GM21447 (cell line): ENCODE data around the gene IFIT5.
A peak's percentile ranks its signal among the peaks of the same experiment; 100 is the strongest.
"Not testable (repeated sequence)": the region's sequence is repeated elsewhere in the genome, so short reads cannot be mapped to it uniquely, and the experiment has no call there.

Experiments used
- ATAC-seq: cut with Tn5 transposase; IDR thresholded peaks from one replicate; pipeline ENCODE4 v1.9.1; 2021; ENCODE audit not compliant: unreplicated experiment

The IFIT5 gene

DNA sequence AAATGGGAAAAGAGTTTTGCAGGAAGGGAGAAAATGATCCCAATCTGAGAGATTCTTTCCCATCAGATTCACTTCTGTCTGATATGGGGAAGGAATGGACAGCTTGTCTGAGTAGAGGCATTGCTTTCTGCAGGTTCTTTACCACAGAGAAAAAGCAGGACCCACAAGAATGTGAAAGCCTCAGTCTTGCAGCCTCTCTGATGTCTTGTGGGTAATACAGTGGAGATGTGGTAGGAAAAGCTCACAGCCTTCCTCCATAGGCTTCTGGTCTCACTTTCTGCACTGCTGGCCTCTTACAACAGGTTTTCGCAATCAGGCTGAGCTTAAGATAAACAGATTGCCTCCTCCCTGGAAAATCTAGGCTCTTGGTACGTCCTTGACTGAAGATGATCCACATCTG is 21.4 kb upstream of the IFIT5 start:
- ATAC-seq = peak; percentile 47

DNA sequence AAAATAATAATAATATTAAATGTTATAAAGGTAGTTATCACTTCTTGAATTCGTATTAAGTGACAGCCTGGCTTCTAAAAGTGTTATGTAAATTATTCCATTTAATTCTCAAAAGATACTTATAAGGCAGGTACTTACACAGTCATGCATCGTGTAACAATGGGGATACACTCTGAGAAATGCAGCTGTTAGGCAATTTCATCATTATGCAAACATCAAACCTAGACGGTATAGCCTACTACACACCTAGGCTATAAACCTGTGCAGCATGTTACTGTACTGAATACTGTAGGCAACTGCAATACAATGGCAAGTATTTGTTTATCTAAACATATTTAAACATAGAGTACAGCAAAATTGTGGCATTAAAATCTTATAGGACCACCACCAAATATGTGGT is 20.5 kb upstream of the IFIT5 start:
- no peak for ATAC-seq

GRCh38 chr10:89395141-89395540 is 19.2 kb upstream of the IFIT5 start:
- no peak for ATAC-seq

- ATAC-seq = no peak
Observed at GRCh38 chr10:89398003-89398749, 16.2 kb upstream of the IFIT5 start.

- ATAC-seq = no peak
Observed at GRCh38 chr10:89399956-89400355, 14.4 kb upstream of the IFIT5 start.

- no peak for ATAC-seq
Observed at GRCh38 chr10:89403043-89403442, 11.3 kb upstream of the IFIT5 start.

GRCh38 chr10:89404104-89405047 is 10.0 kb upstream of the IFIT5 start:
- no peak for ATAC-seq

DNA sequence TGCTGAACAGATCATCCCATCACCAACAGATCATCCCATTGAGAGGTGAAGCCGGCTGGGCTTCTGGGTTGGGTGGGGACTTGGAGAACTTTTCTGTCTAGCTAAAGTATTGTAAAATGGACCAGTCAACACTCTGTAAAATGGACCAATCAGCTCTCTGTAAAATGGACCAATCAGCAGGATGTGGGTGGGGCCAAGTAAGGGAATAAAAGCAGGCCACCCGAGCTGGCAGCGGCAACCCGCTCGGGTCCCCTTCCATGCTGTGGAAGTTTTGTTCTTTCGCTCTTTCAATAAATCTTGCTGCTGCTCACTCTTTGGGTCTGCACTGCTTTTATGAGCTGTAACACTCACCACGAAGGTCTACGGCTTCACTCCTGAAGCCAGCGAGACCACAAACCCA is 8.2 kb upstream of the IFIT5 start:
- not testable (repeated sequence) for ATAC-seq

- not testable (repeated sequence) for ATAC-seq
Observed at GRCh38 chr10:89407792-89408191, 6.6 kb upstream of the IFIT5 start.

GRCh38 chr10:89409282-89409681 is 5.1 kb upstream of the IFIT5 start:
- not testable (repeated sequence) for ATAC-seq

DNA sequence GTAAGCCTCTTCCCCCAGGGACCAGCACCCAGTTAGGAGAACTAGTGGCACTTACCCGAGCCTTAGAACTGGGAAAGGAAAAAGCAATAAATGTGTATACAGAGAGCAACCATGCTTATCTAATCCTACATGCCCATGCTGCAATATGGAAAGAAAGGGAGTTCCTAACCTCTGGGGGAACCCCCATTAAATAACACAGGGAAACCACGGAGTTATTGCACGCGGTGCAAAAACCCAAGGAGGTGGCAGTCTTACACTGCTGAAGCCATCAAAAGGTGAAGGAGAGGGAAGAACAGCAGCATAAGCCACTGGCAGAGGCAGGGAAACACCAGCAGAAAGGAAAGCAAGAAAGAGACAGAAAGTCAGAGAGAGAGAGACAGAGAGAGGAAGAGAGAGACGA is 3.8 kb upstream of the IFIT5 start:
- not testable (repeated sequence) for ATAC-seq

- ATAC-seq = not testable (repeated sequence)
Observed at GRCh38 chr10:89411135-89411534, 3.2 kb upstream of the IFIT5 start.

- ATAC-seq = not testable (repeated sequence)
Observed at GRCh38 chr10:89412276-89412675, 2.1 kb upstream of the IFIT5 start.

DNA sequence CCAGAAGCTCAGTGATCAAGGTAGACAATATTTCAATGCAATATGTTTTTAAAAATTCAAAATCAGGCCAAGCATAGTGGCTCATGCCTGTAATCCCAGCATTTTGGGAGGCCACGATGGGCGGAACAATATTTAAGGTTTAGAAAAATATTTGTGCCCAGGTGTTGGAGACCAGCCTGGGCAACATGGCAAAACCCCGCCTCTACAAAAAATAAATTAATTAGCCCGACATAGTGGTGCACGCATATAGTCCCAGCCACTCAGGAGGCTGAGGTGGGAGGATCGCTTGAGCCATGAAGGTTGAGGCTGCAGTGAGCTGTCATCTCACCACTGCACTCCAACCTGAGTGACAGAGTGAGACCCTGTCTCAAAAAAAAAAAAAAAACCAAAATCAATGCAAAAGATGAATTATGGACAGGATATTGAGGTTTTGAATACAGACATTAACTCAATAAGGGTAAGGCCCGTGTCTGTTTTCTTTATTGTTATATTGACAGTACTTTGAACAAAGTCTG is 913 bp upstream of the IFIT5 start:
- ATAC-seq = no peak

- peak; percentile 36 for ATAC-seq
Observed at GRCh38 chr10:89414879-89415821, 782 bp downstream of the IFIT5 start.

- ATAC-seq = no peak
Observed at GRCh38 chr10:89416465-89416864, 2.1 kb downstream of the IFIT5 start.

GRCh38 chr10:89419548-89419947 is 5.2 kb downstream of the IFIT5 start:
- no peak for ATAC-seq

DNA sequence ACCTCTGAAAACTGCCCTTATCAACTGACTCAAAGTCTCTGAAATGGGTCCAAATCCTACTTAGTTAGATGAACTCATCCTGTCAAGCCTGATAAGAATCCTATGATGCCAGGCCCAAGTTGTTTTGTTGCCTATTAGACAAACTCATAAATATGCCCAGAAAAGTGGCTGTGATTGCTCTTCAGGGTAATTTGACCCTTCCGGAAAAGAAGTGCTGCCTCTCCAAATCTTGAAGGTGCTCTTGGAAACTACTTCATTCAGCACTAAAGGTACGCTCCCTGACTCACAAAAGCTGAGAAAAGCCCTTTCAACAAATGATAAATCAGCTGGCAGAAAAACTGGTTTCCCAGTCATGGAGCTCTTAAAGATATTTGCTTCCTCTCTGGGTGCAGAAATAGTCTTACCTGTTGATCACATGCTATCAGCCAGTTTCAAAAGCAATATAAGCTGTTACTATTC is 6.7 kb downstream of the IFIT5 start:
- no peak for ATAC-seq

DNA sequence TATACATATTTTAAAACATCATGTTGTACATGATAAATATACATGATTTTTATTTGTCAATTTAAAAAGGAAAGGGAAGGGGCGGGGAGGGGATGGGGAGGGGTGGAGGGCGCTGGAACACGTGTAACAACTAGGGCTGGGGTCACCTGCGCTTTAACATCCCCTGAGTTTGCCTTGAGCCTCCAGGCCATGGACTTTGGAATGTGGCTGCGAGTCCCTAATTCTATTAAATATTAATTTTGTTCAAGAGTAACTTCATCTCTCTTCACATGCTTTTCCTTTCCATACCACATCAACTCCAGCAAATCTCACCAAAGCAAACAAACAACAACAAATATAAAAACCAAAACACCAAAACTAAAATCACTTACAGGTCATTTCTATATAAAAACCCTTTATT is 10.6 kb downstream of the IFIT5 start:
- no peak for ATAC-seq

DNA sequence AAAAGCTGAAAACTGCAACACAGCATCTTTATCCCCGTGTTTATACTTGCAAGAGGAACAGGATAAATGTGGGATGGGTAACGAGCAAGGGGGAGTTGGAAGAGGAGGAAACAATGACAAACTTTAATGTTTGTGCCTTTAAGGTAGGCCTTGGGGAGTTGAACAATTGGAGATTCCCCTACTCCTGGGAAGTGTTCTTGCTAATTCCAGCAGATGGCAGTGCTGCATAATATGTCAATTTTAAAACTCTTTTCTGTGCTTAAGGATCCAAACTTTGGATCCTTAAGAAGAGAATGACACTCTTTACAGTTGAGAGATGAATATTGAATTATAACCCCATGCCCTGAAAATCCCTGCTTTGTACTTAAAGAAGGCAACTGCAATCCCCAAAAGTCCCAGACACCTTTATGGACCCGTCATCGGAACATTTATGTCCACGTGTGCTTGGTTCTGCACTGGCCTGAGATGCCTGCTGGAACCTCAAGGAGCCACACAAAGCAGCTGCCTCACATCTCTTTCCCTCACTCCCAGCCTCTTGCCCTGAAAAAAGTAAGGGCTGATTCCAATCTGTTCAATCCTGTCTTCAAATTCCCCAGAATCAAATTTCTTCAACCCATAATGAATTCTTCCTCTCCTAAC is 12.0 kb downstream of the IFIT5 start:
- ATAC-seq = no peak
